CD4-positive, alpha-beta T cell treated with Interferon gamma for 1 hour (primary cell): Measurements from ENCODE around the gene PKMYT1.

Experiments
- DNase-seq: peaks from one replicate; pipeline ENCODE4 v3.0.0-alpha.2; 2020

PKMYT1 gene

DNA sequence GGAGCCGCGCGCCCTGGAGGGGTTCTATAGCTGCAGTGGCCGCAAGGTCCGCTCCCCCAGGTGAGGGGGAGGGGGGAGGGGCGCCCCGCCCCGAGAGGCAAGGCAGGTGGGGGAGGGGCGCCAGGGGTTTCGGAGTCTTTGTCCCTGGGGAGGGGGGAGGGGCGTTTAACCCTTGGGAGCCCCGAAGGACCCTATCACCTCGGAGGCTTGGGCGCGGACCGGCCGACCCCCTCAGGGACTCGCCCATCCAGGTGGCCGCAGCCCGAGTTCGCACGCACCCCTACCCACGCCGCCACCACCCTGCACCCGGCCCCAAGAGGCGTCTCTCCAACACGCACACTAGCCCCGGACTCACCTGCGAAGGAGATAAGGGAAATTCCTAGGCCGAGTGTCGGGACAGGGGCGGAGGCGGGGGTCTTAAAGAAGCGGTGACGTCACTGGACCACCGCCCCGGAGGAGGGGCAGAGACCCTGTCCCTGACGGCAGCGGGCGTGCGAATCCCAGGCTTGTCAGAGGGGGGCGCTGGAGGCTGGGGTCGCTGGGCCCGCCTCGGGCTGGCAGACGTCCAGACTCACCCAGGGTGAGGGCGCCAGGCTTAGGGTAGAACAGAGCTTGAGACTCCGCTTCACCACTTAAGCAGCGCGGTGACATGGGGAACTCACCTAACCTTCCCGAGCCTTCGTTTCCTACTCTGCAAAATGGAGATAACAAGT lies 37.7 kb upstream of the PKMYT1 start, which contains the start of gene CLDN6:
Gene CLDN6, minus strand, starts transcription at position 390 of the 713 bp plus-strand sequence. CDS start 2,162 bp downstream, outside the sequence.
- DNase-seq: peak; percentile 9

DNA sequence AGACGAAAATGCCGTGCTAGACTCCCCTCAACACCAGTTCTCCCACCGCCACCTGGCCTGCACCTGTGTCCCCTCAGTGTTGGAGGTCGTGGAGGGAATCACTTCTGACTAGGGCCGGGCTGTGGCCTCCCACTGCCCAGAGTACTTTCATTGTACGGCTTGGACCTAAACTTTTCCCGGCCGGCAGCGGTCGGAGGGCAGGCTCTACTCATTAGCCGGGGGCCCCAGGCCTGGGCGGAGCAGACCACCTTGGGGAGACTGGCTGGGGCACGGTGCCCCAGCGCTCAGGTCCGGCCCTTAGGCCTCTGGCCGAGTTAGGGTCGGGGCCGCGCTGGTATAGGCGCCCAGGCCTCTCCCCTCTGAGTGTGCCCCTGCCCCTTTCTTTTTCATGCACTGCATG lies 37.1 kb upstream of the PKMYT1 start:
- no peak for DNase-seq

- DNase-seq: no peak
Measured at GRCh38 chr16:3015865-3016521, 35.7 kb upstream of the PKMYT1 start.

GRCh38 chr16:3014971-3015370 lies 34.7 kb upstream of the PKMYT1 start:
- no peak for DNase-seq

DNA sequence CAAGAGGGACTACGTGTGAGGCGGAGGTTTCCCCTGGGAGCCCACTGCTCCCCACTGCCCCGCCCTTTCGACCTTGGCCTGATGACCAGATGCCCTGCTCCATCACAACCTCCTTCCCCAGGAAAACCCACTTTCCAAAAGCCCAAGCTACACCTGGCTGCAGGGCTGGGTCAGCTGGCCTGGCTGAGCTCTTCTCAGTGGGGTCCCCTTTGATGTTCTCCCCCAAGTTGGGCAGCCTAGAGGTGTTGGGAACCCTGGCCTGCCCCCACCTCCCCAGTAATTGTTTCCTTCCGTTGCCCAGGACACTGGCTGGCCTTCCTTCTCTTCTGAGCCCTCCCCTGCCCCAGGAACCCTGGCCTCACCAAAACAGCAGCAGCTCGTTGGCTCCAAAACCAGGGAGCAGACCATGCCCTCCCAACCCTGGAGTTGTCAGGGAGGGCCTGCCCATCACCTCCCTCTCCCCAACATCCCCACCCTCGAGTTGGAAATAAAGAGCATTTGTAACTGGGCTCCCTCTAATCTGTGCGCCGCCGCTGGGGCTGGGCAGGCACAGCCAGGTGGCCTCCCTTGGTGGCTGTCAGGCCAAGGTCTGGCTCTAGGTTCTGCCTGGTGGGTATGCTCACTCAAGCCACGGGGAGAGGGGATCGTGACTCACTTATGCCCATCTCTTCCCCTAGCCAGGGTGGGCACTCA lies 33.9 kb upstream of the PKMYT1 start:
- DNase-seq: no peak

GRCh38 chr16:3013491-3013951 lies 33.3 kb upstream of the PKMYT1 start:
- no peak for DNase-seq

DNA sequence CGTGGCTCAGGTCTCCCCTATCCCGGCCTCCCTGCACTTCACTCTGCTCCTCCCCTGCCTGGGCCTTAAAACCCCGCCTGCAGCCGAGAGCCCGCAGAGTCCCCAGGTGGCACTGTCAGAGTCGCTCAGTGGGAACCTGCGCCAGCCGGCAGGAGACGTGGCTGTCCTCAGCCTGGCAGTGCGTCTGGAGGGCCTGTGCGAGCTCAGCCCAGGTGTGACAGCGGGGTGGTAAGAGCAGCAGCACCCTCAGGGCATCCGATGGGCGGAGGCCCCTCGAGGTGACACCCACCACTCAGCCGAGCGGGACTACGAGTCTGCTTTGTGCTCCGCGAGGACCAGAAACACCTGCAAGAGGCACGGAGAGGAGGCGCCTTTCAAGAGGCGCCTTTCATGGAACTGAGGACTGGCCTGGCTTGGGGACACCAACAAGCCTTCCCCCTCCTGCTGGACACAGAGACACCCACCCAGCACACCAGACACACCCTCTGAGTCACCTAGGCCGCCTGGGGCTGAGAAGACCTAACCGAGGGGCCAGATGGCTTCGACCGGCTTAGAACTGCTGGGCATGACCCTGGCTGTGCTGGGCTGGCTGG lies 32.7 kb upstream of the PKMYT1 start, which contains the start of gene CLDN9:
Gene CLDN9, plus strand, starts transcription at position 96 of the 593 bp plus-strand sequence. Its CDS starts 440 bp downstream, at position 536.
- DNase-seq: no peak

- no peak for DNase-seq
Measured at GRCh38 chr16:3012246-3012645, 32.0 kb upstream of the PKMYT1 start.

GRCh38 chr16:3010510-3010909 lies 30.3 kb upstream of the PKMYT1 start:
- DNase-seq: no peak

DNA sequence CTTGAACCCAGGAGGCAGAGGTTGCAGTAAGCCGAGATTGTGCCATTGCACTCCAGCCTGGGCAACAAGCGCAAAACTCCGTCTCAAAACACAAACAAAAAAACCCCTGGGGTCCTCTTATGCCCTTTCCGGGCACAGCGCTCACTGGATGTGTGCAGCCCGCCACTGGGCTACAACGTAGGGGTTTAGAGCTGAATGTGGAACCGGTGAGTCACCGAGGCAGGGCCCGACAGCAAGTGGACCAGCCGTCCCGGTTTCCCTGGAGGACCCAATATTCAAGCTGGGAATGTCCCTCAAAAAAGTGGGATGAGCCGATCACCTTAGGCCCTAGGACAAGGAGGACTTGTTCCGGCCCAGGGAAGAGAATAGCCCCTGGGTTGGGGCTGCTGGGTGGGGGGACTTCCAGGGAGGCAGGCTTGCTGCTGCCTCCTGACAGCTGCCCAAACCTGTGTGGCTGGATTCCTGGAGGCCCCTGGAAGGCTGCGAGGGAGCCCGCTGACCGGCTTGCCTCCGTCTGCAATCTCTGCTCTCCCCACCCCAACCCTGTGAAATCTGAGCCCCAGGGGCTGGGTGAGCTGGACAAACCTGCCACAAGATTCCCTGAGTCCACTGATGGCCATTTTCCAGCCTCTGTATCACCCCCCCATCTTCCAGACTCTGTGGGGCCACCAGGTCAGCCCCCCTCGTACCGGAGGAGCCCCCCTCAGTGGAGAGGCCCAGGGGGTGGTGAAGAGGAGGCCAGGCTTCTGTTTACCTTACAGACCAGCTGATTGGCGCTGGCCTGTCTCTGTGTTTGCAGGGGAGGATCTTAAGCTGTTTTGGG lies 29.5 kb upstream of the PKMYT1 start:
- no peak for DNase-seq

- no peak for DNase-seq
Measured at GRCh38 chr16:3008690-3009037, 28.4 kb upstream of the PKMYT1 start.

DNA sequence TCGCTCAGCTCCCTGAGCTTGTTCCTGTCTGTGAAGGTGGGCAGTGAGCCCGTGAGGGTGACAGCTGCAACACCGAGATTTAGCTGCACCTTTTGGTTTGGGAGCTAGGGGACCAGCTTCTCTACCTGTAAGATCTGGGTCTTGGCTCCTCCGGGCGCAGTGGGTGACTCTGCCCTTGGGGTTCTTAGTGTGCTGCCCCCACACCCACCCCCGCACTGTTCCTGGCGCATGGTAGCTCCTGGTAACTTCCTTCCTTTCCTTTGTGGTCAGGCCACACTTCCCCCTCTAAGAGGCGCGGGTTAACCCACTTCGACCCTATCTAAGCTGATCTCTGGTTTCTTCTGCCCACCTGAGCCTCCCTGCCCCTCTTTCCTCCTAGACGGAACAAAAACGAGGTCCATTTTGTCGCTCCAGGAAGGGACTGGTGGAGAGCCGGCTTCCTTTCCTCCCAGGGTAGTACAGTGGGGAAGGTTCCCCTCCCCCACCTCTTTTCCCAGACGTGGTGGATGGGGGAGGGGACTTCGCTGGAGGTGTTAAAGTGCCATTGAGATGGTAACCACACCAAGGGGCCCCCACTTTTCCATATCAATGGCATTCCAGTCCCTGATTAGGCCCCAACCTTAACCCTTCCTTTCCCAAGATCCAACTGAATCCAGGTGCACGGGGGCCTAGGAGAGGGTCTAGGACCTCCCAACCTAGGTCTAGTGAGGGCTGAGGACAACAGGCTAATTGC lies 27.9 kb upstream of the PKMYT1 start:
- peak; percentile 20 for DNase-seq

GRCh38 chr16:3007059-3007956 lies 27.1 kb upstream of the PKMYT1 start:
- no peak for DNase-seq

GRCh38 chr16:3004781-3005284 lies 24.6 kb upstream of the PKMYT1 start:
- DNase-seq: no peak

DNA sequence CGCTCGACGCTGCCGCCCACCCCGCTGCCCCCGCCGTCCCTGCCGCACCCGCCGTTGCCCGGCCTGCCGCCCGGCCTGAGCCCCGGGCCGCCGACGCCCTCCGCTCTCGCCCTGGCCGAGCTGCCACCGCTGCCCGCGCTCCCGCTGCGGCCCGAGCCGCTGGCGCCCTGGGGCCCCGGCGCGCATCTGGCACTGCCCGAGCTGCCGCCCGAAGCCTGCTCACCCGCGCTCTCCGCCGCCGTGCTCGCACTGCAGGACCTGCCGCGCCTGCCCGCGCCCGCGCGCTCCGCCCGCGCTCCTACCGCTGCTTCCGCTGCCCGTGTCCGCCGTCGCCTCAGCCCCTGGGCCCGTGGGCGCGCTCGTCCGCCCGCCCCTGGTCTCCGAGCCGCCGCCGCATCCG lies 24.1 kb upstream of the PKMYT1 start:
- no peak for DNase-seq

DNA sequence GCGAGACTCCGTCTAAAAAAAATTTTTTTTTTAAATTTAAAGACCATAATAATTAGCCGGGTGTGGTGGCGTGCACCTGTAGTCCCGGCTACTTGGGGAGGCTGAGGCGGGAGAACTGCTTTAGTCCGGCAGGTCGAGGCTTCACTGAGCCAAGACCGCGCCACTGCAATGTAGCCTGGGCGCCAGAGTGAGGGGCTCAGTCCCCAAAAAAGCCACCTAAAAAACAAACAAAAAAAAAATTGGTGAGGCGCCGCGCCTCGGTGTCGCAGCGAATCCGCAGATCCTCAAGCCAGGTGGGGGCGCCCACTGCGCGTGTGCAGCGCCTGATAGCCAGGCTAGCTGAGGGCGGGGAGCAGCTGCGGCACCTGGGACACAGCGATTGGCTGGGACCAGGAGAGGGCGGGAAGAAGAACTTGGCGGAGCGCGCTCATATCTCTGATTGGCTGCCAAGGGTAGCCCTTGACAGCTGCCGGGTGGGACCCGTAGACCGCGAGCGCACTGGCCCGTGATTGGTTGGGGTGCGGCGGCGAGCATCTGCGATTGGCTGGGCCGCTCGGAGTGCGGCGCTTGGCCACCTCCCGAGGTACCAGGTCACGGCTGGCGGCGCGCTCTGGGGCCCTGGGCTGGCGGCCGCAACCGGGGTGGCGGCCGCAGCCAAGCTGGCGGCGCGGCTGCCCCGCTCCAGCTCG lies 23.5 kb upstream of the PKMYT1 start:
- peak; percentile 99 for DNase-seq

GRCh38 chr16:3001316-3001715 lies 21.1 kb upstream of the PKMYT1 start:
- no peak for DNase-seq

DNA sequence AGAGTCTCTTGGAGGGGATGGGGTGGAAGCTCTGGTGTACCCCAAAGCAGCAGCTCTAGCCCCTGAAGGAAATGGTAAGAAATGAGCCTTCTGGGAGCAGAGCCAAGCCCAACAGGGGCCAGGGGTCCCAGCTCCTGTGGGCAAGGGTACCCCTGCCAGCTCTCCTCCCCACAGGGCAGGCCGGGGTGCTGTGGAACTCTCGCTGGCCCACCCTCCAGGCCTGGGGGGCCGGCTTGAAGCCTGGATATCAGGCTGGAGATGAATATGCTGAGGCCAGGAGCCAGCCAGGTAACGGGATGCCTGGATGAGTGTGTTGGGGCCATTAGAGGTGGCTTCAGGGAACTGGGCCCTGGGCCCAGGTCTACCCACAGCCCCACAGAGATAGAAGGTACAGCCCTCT lies 20.3 kb upstream of the PKMYT1 start:
- no peak for DNase-seq

DNA sequence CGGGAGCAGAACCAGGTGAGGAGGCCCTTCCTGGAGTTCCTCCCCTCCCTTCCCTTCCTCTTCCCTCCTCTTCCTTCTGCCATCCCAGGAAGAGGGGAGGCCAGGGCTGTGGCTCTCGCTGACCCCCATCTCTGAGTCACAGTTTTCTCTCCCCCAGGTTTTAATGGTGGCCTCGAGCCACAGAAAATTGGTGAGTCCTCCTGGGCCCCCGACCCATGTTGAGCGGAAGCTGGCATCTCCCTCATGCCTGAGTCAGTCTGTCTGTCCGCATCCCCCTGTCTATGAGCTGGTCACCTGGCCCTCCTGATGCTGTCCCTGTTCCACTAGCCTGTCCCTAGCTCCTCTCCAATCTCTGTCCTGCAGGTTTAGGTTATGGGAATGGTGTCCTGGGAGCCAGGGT lies 19.7 kb upstream of the PKMYT1 start:
- DNase-seq: no peak

GRCh38 chr16:2996298-2996697 lies 16.1 kb upstream of the PKMYT1 start:
- DNase-seq: no peak
